Measurements from ENCODE around the gene PPM1H.

The PPM1H gene

DNA sequence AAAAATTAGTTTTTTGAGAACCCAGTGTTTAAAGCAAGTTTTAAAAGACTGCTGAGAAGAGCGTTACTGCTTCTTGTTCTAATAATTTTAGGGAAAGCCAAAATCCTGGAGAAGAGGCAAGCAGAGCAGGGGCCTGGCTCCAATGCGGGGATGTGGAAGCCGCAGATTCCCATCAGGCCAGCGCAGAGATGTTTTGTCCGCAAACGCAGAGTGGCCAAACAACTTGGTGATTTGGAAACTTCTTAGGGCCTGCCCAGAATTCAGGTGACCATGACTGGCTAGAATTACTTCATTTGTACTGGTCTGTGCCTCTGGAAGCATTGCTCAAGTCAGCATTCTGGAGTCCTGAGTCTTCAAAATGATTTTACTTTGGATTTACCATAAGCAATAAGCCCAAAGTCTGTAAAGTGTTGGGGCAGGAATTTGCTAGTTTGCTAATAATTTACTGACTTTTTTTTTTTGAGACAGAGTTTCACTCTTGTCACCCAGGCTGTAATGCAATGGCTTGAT lies 208.4 kb downstream of the PPM1H start:
- no peak for DNase-seq

DNA sequence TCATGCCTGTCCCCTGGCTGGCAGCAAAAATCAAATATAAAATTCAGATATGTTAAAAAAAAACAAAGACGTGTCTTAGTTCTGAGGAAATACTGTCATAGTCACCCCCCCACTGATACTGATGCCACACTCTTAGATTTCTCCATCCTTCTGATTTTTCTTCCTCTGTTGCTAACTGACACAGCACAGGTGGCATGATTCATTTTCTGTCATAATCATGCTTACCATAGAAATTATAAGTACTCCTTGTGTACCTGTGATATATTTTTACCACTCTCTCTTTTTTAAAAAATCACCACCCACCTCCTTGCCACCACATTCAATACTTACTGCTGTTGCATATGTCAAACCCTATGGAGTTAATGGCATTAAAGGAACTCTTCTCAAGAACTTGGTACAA lies 209.2 kb downstream of the PPM1H start:
- DNase-seq = no peak

DNA sequence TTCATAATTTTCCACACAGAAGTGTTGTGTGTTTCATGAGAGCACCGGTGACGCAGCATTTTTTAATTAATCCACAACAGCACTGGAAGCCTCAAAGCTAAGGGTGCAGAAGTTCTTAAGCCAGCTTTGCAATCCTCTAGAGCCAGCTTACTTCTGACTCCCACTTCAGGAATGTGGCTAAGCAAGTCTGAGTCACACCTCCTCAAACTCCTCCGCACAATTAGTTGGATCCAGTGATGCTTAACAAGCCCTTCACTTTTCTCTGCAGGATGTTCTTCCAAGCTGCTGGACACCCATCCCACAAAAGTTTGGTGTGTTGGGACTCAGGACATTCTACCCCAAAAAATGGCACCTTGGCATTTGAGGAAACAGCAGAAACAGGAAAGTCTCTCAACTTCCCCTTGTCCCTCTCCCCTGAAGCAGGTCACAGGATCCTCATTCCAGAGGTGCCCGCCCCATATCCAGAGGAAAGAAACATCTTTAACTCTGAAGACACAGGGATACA lies 210.0 kb downstream of the PPM1H start:
- no peak for DNase-seq

DNA sequence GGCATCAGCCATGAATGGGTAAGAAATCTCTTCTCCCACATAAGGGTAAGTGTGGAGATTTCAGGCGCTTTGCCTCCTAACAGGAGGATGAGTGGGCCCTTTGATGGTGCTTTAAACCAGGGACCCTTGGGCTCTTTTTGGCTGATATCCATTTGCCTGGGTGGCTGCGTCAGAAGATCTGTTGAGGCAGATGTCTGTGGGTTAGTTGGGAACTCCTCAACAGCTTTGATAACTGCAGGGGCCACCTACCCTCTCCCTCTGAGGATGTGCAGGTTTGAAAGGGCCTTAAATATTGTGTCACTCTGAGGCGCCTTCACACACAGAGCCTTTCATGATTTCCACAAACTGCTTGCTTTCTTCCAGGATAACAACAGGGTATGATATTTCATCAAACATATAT lies 210.7 kb downstream of the PPM1H start:
- DNase-seq = no peak

DNA sequence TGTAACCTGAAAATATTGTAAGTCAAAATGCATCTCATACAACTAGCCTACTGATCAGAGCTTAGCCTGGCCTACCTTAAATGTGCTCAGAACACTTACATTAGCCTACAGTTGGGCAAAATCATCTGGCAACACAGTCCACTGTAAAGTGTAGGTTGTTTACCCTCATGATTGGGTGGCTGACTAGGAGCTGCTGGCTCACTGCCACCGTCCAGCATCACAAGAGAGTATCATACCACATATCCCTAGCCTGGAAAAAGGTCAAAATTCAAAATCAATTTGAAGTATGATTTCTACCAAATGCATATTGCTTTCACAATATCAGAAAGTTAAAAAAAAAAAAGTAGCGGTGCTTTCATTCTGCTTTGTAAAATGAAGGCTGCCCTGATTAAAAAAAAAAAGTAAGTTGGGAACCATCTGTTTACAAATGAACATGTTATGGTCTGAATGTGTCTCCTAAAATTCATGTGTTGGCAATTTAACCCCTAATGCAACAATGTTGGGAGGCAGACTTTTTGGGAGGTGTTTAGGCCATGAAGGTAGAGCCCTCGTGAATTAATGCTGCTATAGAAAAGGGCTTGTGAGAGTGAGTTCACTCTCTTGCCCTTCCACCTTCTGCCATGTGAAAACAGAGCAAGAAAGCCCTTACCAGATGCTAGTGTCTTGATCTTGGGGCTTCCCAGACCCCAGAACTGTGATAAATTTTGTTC lies 211.8 kb downstream of the PPM1H start:
- no peak for DNase-seq

DNA sequence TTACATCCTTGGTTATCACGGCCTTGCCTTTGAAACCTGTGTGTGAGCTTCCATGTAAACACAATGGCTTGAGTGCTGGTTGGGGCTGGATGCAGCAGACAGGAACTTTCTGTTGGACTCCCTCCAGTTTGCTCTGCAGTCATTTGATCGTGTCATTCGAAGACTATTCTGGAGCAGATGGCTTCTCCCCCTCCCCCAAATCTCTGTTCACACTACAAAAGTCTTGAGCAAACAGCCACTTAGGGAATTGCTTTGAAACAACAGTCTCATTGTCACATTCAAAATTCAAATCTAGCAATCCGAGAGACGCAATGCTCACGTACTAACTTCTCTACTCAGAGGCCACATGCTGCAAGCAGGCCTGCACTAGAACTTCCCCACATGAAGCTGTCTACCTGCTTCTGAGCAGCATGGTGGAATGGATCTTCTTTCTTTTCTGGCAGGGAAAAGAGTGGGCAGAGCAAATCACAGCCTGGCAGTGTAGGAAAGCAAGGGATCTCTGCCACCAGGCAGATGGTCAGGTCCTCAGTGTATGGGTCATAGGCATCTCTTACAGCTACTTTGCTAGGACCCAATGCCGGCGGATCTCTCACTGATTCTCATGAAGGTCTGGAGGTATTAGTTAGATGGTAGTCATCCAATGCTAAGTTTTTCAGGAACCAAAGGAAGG lies 214.2 kb downstream of the PPM1H start:
- DNase-seq = no peak

DNA sequence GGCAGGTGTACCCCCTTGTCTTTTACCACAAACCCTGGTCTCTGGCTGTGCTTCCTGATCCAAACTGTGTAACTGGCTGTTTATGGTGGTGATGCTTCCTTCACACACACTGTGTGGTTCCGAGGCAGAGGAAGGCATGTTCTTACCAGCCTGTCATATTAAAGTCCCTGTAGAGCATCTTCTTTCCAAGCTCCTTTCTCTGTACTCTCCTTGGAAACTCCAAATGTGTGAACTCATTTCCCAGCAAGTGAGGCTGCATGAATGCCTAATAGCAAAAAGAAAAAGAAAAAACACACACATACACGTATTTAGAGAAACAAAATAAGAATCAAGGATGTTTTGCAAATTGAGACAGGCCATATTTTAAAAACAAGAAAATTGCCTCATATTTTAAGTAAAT lies 214.9 kb downstream of the PPM1H start:
- DNase-seq = no peak

DNA sequence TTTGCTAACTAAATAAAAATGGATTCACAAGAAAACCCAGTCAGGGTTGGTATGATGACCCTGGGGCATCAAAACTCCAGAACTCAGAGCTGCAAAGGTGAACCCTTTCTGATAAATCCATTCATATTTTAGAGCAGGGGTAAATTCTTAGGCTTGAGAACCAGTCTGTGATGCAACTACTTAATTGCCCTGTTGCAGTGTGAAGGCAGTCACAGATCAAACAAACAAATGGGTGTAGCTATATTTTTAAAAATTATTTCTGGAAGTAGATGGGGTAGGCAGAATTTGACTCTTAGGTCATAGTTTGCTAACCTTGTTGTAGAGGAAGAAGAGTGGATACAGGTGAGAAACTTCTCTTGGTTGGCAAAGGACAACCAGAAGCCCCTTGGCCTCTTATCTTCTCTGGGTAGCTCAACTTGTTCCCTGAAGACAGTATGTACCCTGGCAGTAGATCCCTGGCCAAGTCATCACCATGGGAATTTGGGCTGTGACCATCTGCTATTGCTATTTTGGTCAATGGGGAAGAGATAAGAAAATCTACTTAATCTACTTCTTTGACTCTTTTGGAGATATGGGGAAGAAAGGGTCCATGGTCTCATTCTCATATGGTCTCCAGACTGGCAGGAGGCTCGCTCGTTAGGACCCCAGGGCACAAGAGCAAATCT lies 216.1 kb downstream of the PPM1H start:
- no peak for DNase-seq

DNA sequence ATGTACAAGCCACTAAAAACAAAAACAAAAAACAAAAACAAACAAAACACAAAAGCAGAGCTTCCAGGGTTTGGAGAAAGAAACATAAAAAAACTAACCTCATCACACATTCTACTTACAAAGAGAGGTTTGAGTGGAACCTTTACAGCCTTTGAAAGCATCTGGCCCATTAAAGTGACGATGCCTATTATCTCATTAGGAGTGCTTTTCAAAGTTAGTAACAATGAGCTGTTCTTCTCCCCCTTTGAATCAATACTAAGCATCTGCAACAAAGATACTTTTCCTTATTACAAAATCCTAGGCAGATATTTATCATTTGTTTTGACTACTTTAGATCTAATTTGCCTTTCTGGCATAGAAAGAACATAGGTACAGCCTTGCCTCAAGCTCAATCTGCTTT lies 217.3 kb downstream of the PPM1H start:
- DNase-seq = no peak

DNA sequence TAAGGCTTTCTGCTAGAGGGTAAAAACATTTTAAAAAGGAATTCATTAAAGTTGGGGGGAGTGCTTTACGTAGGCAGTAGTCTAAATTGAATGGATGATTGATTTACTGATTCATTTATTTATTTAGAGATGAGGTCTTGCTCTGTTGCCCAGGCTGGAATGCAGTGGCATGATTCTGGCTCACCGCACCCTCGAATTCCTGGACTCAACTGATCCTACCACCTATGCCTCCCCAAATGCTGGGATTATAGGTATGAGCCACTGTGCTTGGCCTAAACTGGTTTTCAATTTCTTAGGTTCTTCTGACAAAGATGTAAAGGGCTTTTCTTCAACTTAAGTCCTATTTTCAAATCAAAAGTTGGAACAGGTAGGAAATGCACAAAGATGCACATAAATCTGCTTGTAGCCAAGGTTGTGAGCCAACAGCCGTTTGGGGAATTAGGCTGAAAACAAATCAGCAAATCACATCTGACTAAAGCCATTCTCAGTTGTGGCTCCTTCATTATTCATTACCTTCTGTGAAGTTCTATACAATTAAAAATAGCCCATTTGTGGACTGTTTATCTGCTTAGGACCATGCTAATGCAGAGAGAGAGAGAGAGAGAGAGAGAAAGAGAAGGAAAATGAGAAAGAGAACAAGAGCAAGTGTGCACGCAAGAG lies 218.0 kb downstream of the PPM1H start:
- no peak for DNase-seq

DNA sequence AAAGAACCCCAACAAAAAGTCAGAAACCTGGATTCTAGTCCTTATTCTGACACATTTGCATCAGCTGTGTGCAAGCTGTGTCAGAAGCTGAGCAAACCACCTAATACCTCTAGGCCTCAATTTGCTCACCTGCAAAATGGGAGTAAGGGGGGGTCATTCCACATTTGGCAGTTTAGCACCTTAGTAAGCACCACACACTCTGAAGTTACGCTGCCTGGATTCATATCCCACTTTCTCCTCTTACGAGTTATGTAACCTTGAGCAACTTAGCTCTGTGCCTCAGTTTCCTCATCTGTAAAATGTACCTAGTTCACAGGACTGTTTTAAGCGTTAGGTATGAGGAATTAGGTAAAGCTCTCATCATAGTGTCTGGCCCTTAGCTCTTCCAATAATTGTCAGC lies 218.9 kb downstream of the PPM1H start:
- no peak for DNase-seq

DNA sequence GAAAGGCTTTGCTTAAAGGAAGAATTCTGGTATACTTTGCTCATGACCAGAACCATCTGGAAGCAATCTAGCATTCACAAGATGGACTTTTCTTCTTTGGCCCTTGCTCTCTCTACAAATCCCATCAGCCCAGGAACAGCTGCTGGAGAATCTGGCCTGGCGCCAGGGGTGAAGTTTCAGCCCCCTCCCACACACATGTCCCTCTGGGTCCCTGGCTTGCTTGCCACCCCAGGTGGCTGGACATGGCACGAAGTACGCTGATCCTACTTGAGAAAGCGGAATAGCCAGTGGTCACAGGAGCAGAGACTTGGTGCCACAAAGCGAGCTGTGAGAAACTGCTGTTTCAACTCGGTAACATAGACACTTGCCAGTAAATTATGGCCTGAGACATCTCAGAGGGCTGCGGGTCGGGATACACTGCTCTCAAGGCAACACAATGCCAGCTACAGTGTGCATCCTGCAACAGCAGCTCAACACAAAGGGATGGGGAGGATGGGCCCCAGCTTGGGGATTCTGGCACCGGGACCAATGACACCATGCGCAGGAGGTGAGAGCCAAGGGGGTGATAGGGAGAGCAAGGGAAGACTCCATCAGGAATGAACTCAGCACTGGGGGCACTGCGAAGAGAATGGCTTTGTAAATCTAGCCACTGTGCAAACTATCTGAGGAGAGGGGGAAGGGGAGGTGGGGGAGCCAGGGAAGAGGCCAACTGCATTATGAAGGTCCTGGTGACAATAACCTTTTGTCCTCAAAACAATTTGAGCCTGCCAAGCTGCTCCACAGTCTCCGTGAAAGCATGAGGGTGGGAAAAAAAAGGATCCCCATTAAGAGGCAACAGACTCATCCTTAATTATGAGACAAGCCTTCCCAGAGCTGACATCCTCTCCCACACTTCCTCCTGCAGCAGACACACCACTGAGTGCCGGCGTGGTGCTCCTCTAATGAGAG lies 219.9 kb downstream of the PPM1H start:
- DNase-seq = no peak

DNA sequence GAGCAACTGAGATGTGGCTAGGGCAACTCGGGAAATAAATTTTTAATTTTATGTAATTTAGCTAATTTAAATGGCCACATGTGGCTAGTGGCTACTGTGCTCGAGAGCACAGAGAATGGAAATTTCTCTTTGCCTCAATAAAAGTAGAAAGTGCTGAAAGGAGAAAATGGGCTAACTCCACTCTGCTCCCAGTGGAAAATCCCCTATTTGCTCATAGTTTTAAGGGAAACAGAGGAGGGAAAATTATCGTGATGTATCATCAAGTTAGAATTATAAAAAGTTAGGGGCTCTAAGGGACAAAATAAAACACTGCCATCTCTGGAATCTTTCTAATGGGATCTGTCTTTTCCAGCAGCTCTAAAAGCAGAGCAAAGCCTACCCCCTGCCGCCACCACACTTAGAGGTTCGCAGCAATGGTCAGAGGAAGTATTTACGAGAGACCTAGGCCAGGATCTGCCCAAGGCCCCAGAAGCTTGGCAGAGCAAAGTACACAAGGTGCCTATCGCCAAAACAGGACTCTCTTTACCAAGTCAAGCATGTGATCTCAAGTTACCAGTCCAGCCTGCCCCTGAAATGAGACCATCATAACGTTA lies 220.7 kb downstream of the PPM1H start:
- DNase-seq = no peak

DNA sequence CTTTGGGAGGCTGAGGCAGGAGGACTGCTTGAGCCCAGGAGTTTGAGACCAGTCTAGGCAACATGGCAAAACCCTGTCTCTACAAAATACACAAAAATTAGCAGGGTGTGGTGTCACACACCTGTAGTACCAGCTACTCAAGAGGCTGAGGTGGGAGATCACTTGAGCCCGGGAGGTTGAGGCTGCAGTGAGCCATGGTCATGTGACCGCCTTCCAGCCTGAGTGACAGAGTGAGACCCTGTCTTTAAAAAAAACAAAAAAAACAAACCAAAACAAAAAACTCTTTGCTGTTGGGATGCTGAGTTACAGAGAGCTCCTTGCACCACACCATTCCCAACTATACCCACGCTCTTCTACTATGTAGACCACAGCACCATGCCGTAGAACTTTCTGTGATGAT lies 221.2 kb downstream of the PPM1H start:
- DNase-seq = no peak

DNA sequence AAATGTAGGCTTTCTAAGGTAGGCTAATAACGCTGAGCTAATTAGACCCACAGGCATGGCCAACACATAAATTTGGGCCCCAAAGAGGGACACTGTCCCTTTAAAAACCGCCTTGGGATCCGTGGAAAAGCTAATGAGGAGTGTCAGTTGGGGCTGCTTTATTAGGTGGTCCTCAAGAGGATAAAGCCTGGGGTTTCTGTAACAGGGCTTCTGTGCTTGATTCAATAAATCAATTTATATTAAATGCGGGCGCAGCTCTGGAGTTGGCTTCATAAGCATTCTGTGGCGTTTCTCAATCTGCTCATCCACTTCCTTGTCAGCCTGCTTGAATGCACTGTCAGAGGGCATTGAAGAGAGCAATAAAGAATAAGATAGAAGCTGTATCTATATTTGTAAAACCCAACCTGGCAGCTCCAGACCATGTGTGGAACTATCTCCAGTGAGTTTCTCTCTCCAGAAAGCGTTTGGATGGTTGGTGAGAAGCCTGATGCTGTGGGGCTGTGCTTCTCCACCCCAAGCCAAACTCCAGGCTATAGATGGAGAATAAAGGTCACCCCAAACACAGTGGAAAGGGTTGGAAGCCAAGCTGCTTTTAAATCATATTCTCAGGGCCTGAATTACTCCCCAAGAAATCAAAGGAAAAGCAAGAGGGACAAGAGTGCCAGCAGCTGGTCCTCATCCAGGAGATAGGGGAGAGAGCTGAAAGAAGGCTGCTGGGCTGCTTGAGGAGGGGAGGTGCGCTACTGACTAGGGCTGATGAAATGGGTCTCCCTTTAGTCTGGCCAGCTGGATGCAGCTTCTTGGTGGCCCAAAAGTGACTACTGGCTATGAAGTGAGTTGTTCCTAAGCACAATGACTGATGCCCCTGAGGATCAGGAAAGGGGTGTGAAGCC lies 222.0 kb downstream of the PPM1H start:
- DNase-seq = no peak

DNA sequence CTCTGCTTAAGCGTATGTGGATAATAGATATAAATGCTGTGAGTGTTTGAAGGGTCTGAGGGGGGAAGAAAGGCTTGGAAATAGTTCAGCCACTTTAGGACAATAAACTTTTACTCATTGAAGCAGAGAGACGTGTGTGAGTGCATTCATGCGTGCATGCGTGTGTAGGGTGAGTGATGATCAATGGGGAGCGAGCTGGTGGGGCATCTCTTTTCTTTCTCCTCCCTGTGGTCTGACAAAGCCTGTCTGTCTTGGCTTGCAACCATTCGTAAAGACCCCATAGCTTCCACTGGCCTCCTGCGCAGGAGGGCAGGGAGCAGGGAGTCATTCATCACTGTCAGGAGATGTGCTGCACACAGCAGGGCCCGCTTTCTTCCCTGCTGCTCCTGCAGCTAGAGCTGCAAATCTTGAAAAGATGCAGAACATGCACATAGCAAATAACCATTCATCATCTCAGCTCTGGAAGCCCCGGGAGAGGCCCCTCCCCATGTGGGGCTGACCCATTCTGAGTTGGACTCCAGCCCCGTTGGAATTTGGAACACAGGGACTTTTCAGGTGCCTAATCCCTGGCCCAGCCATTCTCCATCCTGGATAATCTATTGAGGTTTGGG lies 223.2 kb downstream of the PPM1H start:
- no peak for DNase-seq

DNA sequence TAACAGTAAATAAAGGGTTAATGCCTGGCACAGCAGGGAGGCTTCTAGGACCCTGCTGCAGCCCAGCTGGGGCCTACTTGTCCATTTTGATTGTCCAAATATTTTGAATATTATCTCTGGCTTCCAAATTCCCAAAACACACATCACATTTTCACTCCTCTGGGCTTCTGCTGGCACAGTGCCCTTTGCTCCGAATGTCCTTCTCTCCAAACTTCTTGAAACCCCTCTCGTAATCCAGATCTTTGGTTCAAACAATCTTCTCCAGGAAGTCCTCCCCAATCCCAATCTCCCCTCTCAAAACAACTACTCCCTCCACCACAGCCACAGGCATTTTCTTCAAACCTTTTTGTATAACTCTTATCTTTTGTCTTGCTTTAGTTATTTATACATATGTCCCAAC lies 225.6 kb downstream of the PPM1H start:
- no peak for DNase-seq

DNA sequence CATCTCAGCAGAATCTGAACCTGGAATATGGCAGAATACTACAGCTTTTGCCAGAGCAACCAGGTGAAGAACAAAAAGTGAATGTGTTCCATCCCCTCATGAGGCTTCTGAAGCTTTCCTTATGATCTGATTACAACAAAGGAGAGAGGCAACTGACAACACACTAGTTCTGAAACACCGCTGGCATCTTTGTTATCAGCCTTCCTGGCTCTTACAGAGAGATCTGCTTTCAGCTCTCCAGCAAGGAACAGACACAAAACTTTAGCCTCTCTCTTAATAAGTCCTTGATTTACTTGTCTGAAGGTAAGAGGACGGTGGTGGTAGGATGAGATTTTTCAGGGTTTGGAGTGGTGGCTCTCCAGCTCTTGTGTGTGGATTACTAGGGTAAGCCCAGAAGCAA lies 227.0 kb downstream of the PPM1H start:
- no peak for DNase-seq

DNA sequence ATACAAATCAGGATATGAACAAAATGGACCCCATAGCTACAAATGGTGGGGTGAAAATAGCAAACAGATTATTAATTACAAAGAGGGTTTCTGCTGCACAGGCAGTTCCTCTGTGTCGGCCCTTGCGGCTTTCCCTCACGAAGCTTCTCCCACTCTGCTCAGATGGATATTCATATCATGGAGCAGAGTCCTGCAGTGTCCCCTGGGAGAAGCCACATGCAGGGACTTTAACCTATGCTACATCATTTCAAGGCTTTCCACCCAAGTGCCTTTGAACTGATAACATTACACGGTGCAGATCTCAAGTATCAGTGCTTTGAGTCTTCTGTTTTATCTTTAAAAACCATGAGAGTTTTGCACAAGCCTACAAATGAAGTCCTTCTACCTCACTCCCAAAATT lies 229.1 kb downstream of the PPM1H start:
- DNase-seq = no peak

DNA sequence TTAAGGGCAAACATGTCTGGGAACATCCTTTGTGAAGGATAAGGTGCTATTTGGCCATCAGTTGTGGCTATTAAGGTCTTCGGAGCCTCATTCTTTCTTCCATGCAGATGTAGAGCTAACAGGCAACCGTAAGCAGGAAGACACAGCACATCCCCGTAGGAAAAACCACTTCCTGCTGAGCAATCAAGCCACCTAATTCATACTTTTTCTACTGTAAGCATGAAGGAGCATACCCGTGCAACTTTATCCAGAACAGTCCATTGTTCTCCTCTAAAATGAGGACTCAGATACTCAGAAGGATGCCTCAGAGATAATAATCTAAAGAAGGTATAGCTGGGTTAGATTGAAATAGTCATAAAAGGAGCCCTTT lies 232.0 kb downstream of the PPM1H start:
- DNase-seq = no peak
